Measurements from ENCODE around the gene NPHP3.
A peak's percentile ranks its signal among the peaks of the same experiment; 100 is the strongest.

NPHP3 gene

GRCh38 chr3:132695422-132695821 is 26.8 kb downstream of the NPHP3 start:
- DNase-seq, result no peak

GRCh38 chr3:132694991-132695390 is 27.2 kb downstream of the NPHP3 start:
- DNase-seq, result no peak

- DNase-seq, result no peak
Measured at GRCh38 chr3:132690040-132690439, 32.2 kb downstream of the NPHP3 start.

GRCh38 chr3:132682201-132682600 is 40.0 kb downstream of the NPHP3 start:
- no peak for DNase-seq

- no peak for DNase-seq
Measured at GRCh38 chr3:132681421-132681820, 40.8 kb downstream of the NPHP3 start.

GRCh38 chr3:132679911-132680310 is 42.3 kb downstream of the NPHP3 start:
- DNase-seq, result no peak

GRCh38 chr3:132675408-132675807 is 46.8 kb downstream of the NPHP3 start:
- no peak for DNase-seq

- no peak for DNase-seq
Measured at GRCh38 chr3:132669256-132669777, 52.9 kb downstream of the NPHP3 start.

GRCh38 chr3:132665230-132665745 is 56.9 kb downstream of the NPHP3 start:
- DNase-seq, result no peak

- no peak for DNase-seq
Measured at GRCh38 chr3:132662212-132662611, 60.0 kb downstream of the NPHP3 start.

GRCh38 chr3:132661101-132661500 is 61.1 kb downstream of the NPHP3 start:
- no peak for DNase-seq

GRCh38 chr3:132660811-132661070 is 61.5 kb downstream of the NPHP3 start:
- DNase-seq, result peak; percentile 28

- peak; percentile 68 for DNase-seq
Measured at GRCh38 chr3:132660052-132660810, 62.0 kb downstream of the NPHP3 start, which contains the start of gene UBA5. Gene UBA5 (plus strand): TSS chr3:132660329. CDS start chr3:132660538, 209 bp downstream.

GRCh38 chr3:132659365-132660051 is 62.7 kb downstream of the NPHP3 start, which contains the start of gene ACAD11:
Gene ACAD11 (minus strand): TSS chr3:132659809. CDS start chr3:132659751, 58 bp downstream.
- DNase-seq, result peak; percentile 72

GRCh38 chr3:132659000-132659364 is 63.2 kb downstream of the NPHP3 start:
- no peak for DNase-seq

- no peak for DNase-seq
Measured at GRCh38 chr3:132657869-132658747, 64.1 kb downstream of the NPHP3 start.

- DNase-seq, result no peak
Measured at GRCh38 chr3:132655471-132655870, 66.7 kb downstream of the NPHP3 start.

- no peak for DNase-seq
Measured at GRCh38 chr3:132654721-132655120, 67.5 kb downstream of the NPHP3 start.

GRCh38 chr3:132654190-132654589 is 68.0 kb downstream of the NPHP3 start:
- no peak for DNase-seq

GRCh38 chr3:132652640-132653270 is 69.5 kb downstream of the NPHP3 start:
- DNase-seq, result peak; percentile 6

- no peak for DNase-seq
Measured at GRCh38 chr3:132650153-132650552, 72.1 kb downstream of the NPHP3 start.

GRCh38 chr3:132645058-132645457 is 77.2 kb downstream of the NPHP3 start:
- DNase-seq, result no peak
